CD14-positive monocyte (primary cell): ENCODE measurements around the gene MAGEF1. TPM values are rescaled to one million over a fixed set of nuclear protein-coding genes. Genes with fewer than 3 reads are reported as not detected.

Experiments
- DNase-seq, 3 donors: peaks; one replicate each; pipeline ENCODE4 v3.0.0-alpha.2; 2011 to 2022
- H2AFZ ChIP-seq: 2 replicates; pipeline ENCODE4 v1.6.0; 2012; ENCODE audit warnings: mild to moderate bottlenecking, low read depth, low read length, inconsistent platforms; ENCODE audit not compliant: insufficient read depth, poor library complexity, severe bottlenecking
- H3K27ac ChIP-seq, 2 donors: 1 replicate in 1 of 2; 2 replicates in 1 of 2; pipeline ENCODE4 v1.5.1; 2012 to 2013; ENCODE audit warnings: low read length in 2 of 2, control low read depth in 1 of 2, inconsistent platforms in 1 of 2, low read depth in 1 of 2, mild to moderate bottlenecking in 1 of 2
- H3K27me3 ChIP-seq, 2 donors: one replicate each; pipeline versions ENCODE4 v1.6.0 to v1.6.1; 2011 to 2013; ENCODE audit warnings: low read length in 2 of 2; ENCODE audit not compliant: control insufficient read depth in 2 of 2, insufficient read depth in 2 of 2
- H3K36me3 ChIP-seq, 2 donors: replicated peaks in 1 of 2; 1 replicate in 1 of 2; 2 replicates in 1 of 2; pipeline versions ENCODE4 v1.5.1 to v1.6.1; 2012 to 2013; ENCODE audit warnings: low read length in 2 of 2, control low read depth in 1 of 2, inconsistent platforms in 1 of 2, mild to moderate bottlenecking in 1 of 2; ENCODE audit not compliant: insufficient read depth in 2 of 2, control insufficient read depth in 1 of 2
- H3K4me1 ChIP-seq, 2 donors: 1 replicate in 1 of 2; 2 replicates in 1 of 2; pipeline versions ENCODE4 v1.5.1 to v1.6.1; 2012 to 2013; ENCODE audit warnings: low read length in 2 of 2, control low read depth in 1 of 2, inconsistent platforms in 1 of 2, mild to moderate bottlenecking in 1 of 2, moderate library complexity in 1 of 2; ENCODE audit not compliant: insufficient read depth in 2 of 2, control insufficient read depth in 1 of 2
- H3K4me2 ChIP-seq: replicated peaks from 2 replicates; pipeline ENCODE3; 2012; ENCODE audit warnings: low read length, moderate library complexity, mild to moderate bottlenecking; ENCODE audit not compliant: poor library complexity, severe bottlenecking; ENCODE audit errors: extremely low read depth
- H3K4me3 ChIP-seq, 3 experiments: fragments of 200-600 bp in 1 of 3; sonication (generic) in 1 of 3; replicated peaks in 1 of 3; 1 replicate in 2 of 3; 2 replicates in 1 of 3; pipeline ENCODE4 v1.5.1; 2011 to 2013; ENCODE audit warnings: low read length in 3 of 3, mild to moderate bottlenecking in 3 of 3, control low read depth in 2 of 3, low read depth in 2 of 3, inconsistent platforms in 1 of 3, moderate library complexity in 1 of 3
- H3K79me2 ChIP-seq: 2 replicates; pipeline ENCODE4 v1.6.0; 2012; ENCODE audit warnings: mild to moderate bottlenecking, control low read depth, inconsistent platforms, low read length, moderate library complexity; ENCODE audit not compliant: insufficient read depth
- H3K9ac ChIP-seq: 2 replicates; pipeline ENCODE4 v1.6.0; 2017; ENCODE audit warnings: low read length, mild to moderate bottlenecking; ENCODE audit not compliant: insufficient read depth, poor library complexity, severe bottlenecking
- H3K9me3 ChIP-seq, 2 donors: replicated peaks in 1 of 2; 1 replicate in 1 of 2; 2 replicates in 1 of 2; pipeline versions ENCODE4 v1.5.1 to v1.6.1; 2012 to 2013; ENCODE audit warnings: low read length in 2 of 2, control low read depth in 1 of 2; ENCODE audit not compliant: control insufficient read depth in 1 of 2, insufficient read depth in 1 of 2
- H4K20me1 ChIP-seq: 2 replicates; pipeline ENCODE4 v1.6.0; 2012; ENCODE audit warnings: mild to moderate bottlenecking, low read length, control low read depth, moderate library complexity; ENCODE audit not compliant: insufficient read depth
- H3K27ac Mint-ChIP-seq, 7 donors: one replicate each; pipeline ENCODE4 v1.8.0; 2020; ENCODE audit warnings: mild to moderate bottlenecking in 7 of 7, mixed read lengths in 7 of 7, moderate library complexity in 6 of 7, inconsistent platforms in 2 of 7
- H3K27me3 Mint-ChIP-seq, 3 donors: one replicate each; pipeline ENCODE4 v1.8.0; 2021 to 2022; ENCODE audit warnings: low read depth in 3 of 3, mild to moderate bottlenecking in 3 of 3, mixed read lengths in 3 of 3, moderate library complexity in 3 of 3, inconsistent platforms in 1 of 3
- H3K36me3 Mint-ChIP-seq, 2 donors: one replicate each; pipeline ENCODE4 v1.8.0; 2020; ENCODE audit warnings: mixed read lengths in 2 of 2, inconsistent platforms in 1 of 2, mild to moderate bottlenecking in 1 of 2
- H3K4me1 Mint-ChIP-seq: one replicate; pipeline ENCODE4 v1.8.0; 2020; ENCODE audit warnings: mild to moderate bottlenecking, mixed read lengths
- H3K4me3 Mint-ChIP-seq, 2 donors: one replicate each; pipeline ENCODE4 v1.8.0; 2020; ENCODE audit warnings: mild to moderate bottlenecking in 2 of 2, mixed read lengths in 2 of 2, moderate library complexity in 1 of 2
- H3K9me3 Mint-ChIP-seq, 7 donors: one replicate each; pipeline ENCODE4 v1.8.0; 2020 to 2022; ENCODE audit warnings: mixed read lengths in 7 of 7, mild to moderate bottlenecking in 6 of 7, moderate library complexity in 6 of 7, inconsistent platforms in 2 of 7
- CTCF ChIP-seq: fragments of 200-600 bp; IDR thresholded peaks from one replicate; pipeline ENCODE4 v1.8.0; 2022; ENCODE audit warnings: antibody characterized with exemption, mild to moderate bottlenecking
- WGBS: methylation state at CpG from one replicate; pipeline ENCODE4 v1.1.5; 2013; ENCODE audit warnings: missing lambda C conversion rate; ENCODE audit not compliant: insufficient coverage; 5-methylcytosine and 5-hydroxymethylcytosine counted together
- intact Hi-C, 2 donors: fragments of 100-400 bp; cut with micrococcal nuclease; formaldehyde crosslinking; loops; one replicate each; pipeline versions ENCODE4 v1.15.0 to v1.15.1; 2023
- polyA plus RNA-seq, 3 donors: library from polyadenylated mRNA; depleted of rRNA in 1 of 3; unstranded in 2 of 3; stranded (reverse) in 1 of 3; fragments of 300-500 nt in 2 of 3; fragments of >200 nt in 1 of 3; fragmentation: Illumina TruSeq in 2 of 3; gene quantifications; 1 replicate in 2 of 3; 2 replicates in 1 of 3; pipeline ENCODE4 v1.2.3, GENCODE V29; 2012 to 2021

The MAGEF1 gene
- polyA plus RNA-seq, 3 donors = 1.7 to 14.8 (median 12.2) TPM

GRCh38 chr3:184663356-184663755, 48.5 kb downstream of the MAGEF1 start:
- Histone ChIP-seq H2AFZ (no peak overlapping the region), H3K27me3 (no peaks in the 10 kb centered on the region), H3K4me3 (no peak overlapping the region), H3K4me2 (no peak overlapping the region), H4K20me1 (no peaks in the 10 kb centered on the region), H3K4me1 (peaks cover 22 to 24% of the 10 kb centered on the region in 2 donors), H3K36me3 (no peaks in the 10 kb centered on the region), H3K27ac (no peak overlapping the region), H3K9ac (no peak overlapping the region), H3K79me2 (no peaks in the 10 kb centered on the region), H3K9me3 (no peaks in the 10 kb centered on the region)
- intact Hi-C loops = no loop called here
- Mint-ChIP-seq H3K4me3 (no peak overlapping the region), H3K9me3 (no peaks in the 10 kb centered on the region), H3K27ac (no peak overlapping the region), H3K36me3 (peaks cover 0 to 1% of the 10 kb centered on the region in 2 donors), H3K27me3 (peaks cover 4 to 10% (median 8%) of the 10 kb centered on the region in 3 donors), H3K4me1 (peaks cover 39% of the 10 kb centered on the region)
- WGBS = 100% methylated on average over 5 of the region's 6 CpGs
- no peak for DNase-seq
- no peak for TF ChIP-seq CTCF

- Histone ChIP-seq H3K27me3 (no peaks in the 10 kb centered on the region), H3K4me1 (peaks cover 25 to 27% of the 10 kb centered on the region in 2 donors), H2AFZ (no peak overlapping the region), H3K79me2 (no peaks in the 10 kb centered on the region), H3K9me3 (no peaks in the 10 kb centered on the region), H3K9ac (no peak overlapping the region), H3K27ac (no peak overlapping the region), H3K4me3 (no peak overlapping the region), H4K20me1 (no peaks in the 10 kb centered on the region), H3K4me2 (no peak overlapping the region), H3K36me3 (no peaks in the 10 kb centered on the region)
- Mint-ChIP-seq H3K36me3 (peaks cover 0 to 1% of the 10 kb centered on the region in 2 donors), H3K27ac (no peak overlapping the region), H3K4me1 (peaks cover 41% of the 10 kb centered on the region), H3K27me3 (peaks cover 4 to 10% (median 6%) of the 10 kb centered on the region in 3 donors), H3K9me3 (no peaks in the 10 kb centered on the region), H3K4me3 (no peak overlapping the region)
- no peak for TF ChIP-seq CTCF
- intact Hi-C loops = no loop called here
- 63% methylated on average over 2 of the region's 5 CpGs for WGBS
- DNase-seq = no peak
These were observed 49.7 kb downstream of the MAGEF1 start for GRCh38 chr3:184662187-184662586.
